SK-N-SH (cell line): Measurements from ENCODE around the gene TDRD9. TPM values are rescaled to one million over a fixed set of nuclear protein-coding genes. Genes with fewer than 3 reads are reported as not detected.

Experiments used
- CTCF ChIA-PET: fragments of 300-600, 350-600 bp; formaldehyde crosslinking; extraction: SDS; loops from one replicate; lab custom pipeline; 2021; lab: Yijun Ruan, JAX
- POLR2A ChIA-PET: fragments of 350-600 bp; sonication (Branson Sonifier 250); formaldehyde crosslinking; extraction: SDS; loops from one replicate; lab custom pipeline; 2020; ENCODE audit warnings: antibody characterized with exemption, inconsistent platforms; lab: Yijun Ruan, JAX
- DNase-seq: peaks from one replicate; pipeline ENCODE4 v3.0.0; 2012
- H2AFZ ChIP-seq: fragments of 200-600 bp; sonication (generic); 2 replicates; pipeline ENCODE4 v1.8.1; 2016; ENCODE audit warnings: antibody characterized with exemption, mild to moderate bottlenecking, low read depth
- H3F3A ChIP-seq: fragments of 200-600 bp; sonication (generic); replicated peaks from 2 replicates; pipeline ENCODE3; 2016; ENCODE audit warnings: antibody characterized with exemption, mild to moderate bottlenecking; ENCODE audit not compliant: insufficient read depth
- H3K27ac ChIP-seq, 2 experiments: fragments of 200-500 bp in 1 of 2; fragments of 200-600 bp in 1 of 2; sonication (Bioruptor generic) in 1 of 2; sonication (generic), shearing (Covaris generic) in 1 of 2; 2 replicates each; pipeline versions ENCODE4 v1.5.1 to v1.6.1; 2014 to 2016; ENCODE audit warnings: low read depth in 2 of 2, inconsistent platforms in 1 of 2, low read length in 1 of 2, mild to moderate bottlenecking in 1 of 2, mixed read lengths in 1 of 2
- H3K27me3 ChIP-seq: fragments of 200-600 bp; sonication (generic), shearing (Covaris generic); 2 replicates; pipeline ENCODE4 v1.6.1; 2016; ENCODE audit warnings: mixed run types; ENCODE audit not compliant: insufficient read depth
- H3K36me3 ChIP-seq, 2 experiments: fragments of 200-500 bp in 1 of 2; fragments of 200-600 bp in 1 of 2; sonication (Bioruptor generic) in 1 of 2; sonication (generic) in 1 of 2; replicated peaks in 1 of 2; 2 replicates each; pipeline versions ENCODE3 to v1.5.1; 2014 to 2016; ENCODE audit warnings: low read length in 1 of 2, mild to moderate bottlenecking in 1 of 2; ENCODE audit not compliant: insufficient read depth in 2 of 2, control insufficient read depth in 1 of 2
- H3K4me1 ChIP-seq, 2 experiments: fragments of 200-500 bp in 1 of 2; fragments of 200-600 bp in 1 of 2; sonication (Bioruptor generic) in 1 of 2; sonication (generic), shearing (Covaris generic) in 1 of 2; 2 replicates each; pipeline versions ENCODE4 v1.5.1 to v1.6.1; 2014 to 2016; ENCODE audit warnings: low read depth in 1 of 2, low read length in 1 of 2, mixed run types in 1 of 2; ENCODE audit not compliant: insufficient read depth in 2 of 2, control insufficient read depth in 1 of 2
- H3K4me2 ChIP-seq: fragments of 200-600 bp; sonication (generic), shearing (Covaris generic); 2 replicates; pipeline ENCODE4 v1.6.1; 2017; ENCODE audit warnings: mixed run types
- H3K4me3 ChIP-seq, 2 experiments: fragments of 200-500 bp in 1 of 2; fragments of 200-600 bp in 1 of 2; sonication (Bioruptor generic) in 1 of 2; sonication (generic), shearing (Covaris generic) in 1 of 2; 2 replicates each; pipeline versions ENCODE4 v1.5.1 to v1.8.1; 2014 to 2016; ENCODE audit warnings: low read depth in 2 of 2, inconsistent platforms in 1 of 2, low read length in 1 of 2, mild to moderate bottlenecking in 1 of 2, mixed read lengths in 1 of 2, moderate library complexity in 1 of 2
- H3K79me2 ChIP-seq: fragments of 200-600 bp; sonication (generic); 2 replicates; pipeline ENCODE4 v1.8.1; 2017; ENCODE audit warnings: mild to moderate bottlenecking; ENCODE audit not compliant: insufficient read depth
- H3K9ac ChIP-seq: fragments of 200-600 bp; sonication (generic); 2 replicates; pipeline ENCODE4 v1.6.1; 2017; ENCODE audit warnings: mixed run types
- H3K9me2 ChIP-seq: fragments of 200-600 bp; sonication (generic); 2 replicates; pipeline ENCODE4 v1.6.1; 2017; ENCODE audit warnings: mixed run types
- H3K9me3 ChIP-seq: fragments of 200-600 bp; sonication (generic); 2 replicates; pipeline ENCODE4 v1.6.1; 2017; ENCODE audit warnings: mixed run types, mild to moderate bottlenecking, moderate library complexity
- H4K20me1 ChIP-seq: fragments of 200-600 bp; sonication (generic); 2 replicates; pipeline ENCODE4 v1.6.1; 2017; ENCODE audit warnings: mild to moderate bottlenecking, mixed run types; ENCODE audit not compliant: insufficient read depth
- CTCF ChIP-seq: fragments of 200-600 bp; sonication (generic); IDR thresholded peaks from 2 replicates; pipeline ENCODE4 v1.6.1; 2017; ENCODE audit warnings: antibody characterized with exemption, mild to moderate bottlenecking, moderate library complexity
- FOXM1 ChIP-seq: IDR thresholded peaks from 2 replicates; pipeline ENCODE4 v1.4.0; 2012; ENCODE audit warnings: low read depth, mild to moderate bottlenecking
- GABPA ChIP-seq: IDR thresholded peaks from 2 replicates; pipeline ENCODE4 v1.4.0; 2012; ENCODE audit warnings: low read depth, mild to moderate bottlenecking
- MAX ChIP-seq: IDR thresholded peaks from 2 replicates; pipeline ENCODE4 v1.4.0; 2012; ENCODE audit warnings: low read depth
- POLR2AphosphoS5 ChIP-seq: IDR thresholded peaks from 2 replicates; pipeline ENCODE4 v1.6.1; 2012; ENCODE audit warnings: low read depth, low read length
- RAD21 ChIP-seq: IDR thresholded peaks from 2 replicates; pipeline ENCODE4 v1.6.1; 2012; ENCODE audit warnings: mild to moderate bottlenecking, low read length
- RCOR1 ChIP-seq: fragments of 150-350 bp; IDR thresholded peaks from 2 replicates; pipeline ENCODE4 v1.6.1; 2017; ENCODE audit warnings: antibody characterized with exemption, low read length
- REST ChIP-seq: IDR thresholded peaks from 2 replicates; pipeline ENCODE4 v1.6.1; 2012; ENCODE audit warnings: mild to moderate bottlenecking, low read depth, low read length, moderate library complexity
- SIN3A ChIP-seq: IDR thresholded peaks from 2 replicates; pipeline ENCODE4 v1.6.1; 2012; ENCODE audit warnings: low read depth, mild to moderate bottlenecking, low read length, moderate library complexity, borderline replicate concordance
- SMC3 ChIP-seq: IDR thresholded peaks from 2 replicates; pipeline ENCODE4 v1.6.1; 2012; ENCODE audit warnings: low read depth, low read length, improper control_type of control experiment
- ZBTB33 ChIP-seq: IDR thresholded peaks from 2 replicates; pipeline ENCODE4 v1.4.0; 2012; ENCODE audit warnings: low read depth, borderline replicate concordance
- WGBS: methylation state at CpG from one replicate; pipeline ENCODE4 v1.1.6; 2017; ENCODE audit warnings: low lambda C conversion rate; 5-methylcytosine and 5-hydroxymethylcytosine counted together
- polyA plus RNA-seq, 3 experiments: library from polyadenylated mRNA; depleted of rRNA; stranded (reverse); fragments of >200 nt; gene quantifications; 2 replicates each; pipeline ENCODE4 v1.2.3, GENCODE V29; 2012

The TDRD9 gene
- polyA plus RNA-seq, 1 of the 3 experiments (the other 2 are of a cell fraction) = not detected

- H3K4me3 ChIP-seq = no peak overlapping the region
- no peaks in the 10 kb centered on the region for H3K9me2 ChIP-seq
- peaks cover 0 to 15% of the 10 kb centered on the region in 2 experiments; a peak in 1 of 4 replicates for H3K4me1 ChIP-seq
- 27% methylated on average over 3 of the region's 3 CpGs for WGBS
- ChIA-PET CTCF (interaction anchor here (0.9 to 1.4 kb wide), 3 partner anchors 12 to 40 kb away, joined by 3 to 7 read pairs (median 4); no protein-coding TSS in a partner anchor), POLR2A (no interaction called here)
- no peaks in the 10 kb centered on the region for H3K36me3 ChIP-seq
- H3K27ac ChIP-seq = no peak overlapping the region
- H3K4me2 ChIP-seq = no peak overlapping the region
- no peaks in the 10 kb centered on the region for H3F3A ChIP-seq
- TF ChIP-seq SMC3 (no peak), SIN3A (no peak), ZBTB33 (no peak), FOXM1 (no peak)
- no peaks in the 10 kb centered on the region for H4K20me1 ChIP-seq
- no peak overlapping the region for H3K9ac ChIP-seq
- H2AFZ ChIP-seq = no peak overlapping the region
- no peak for DNase-seq
- peaks cover 8% of the 10 kb centered on the region; the same call in 1 of the 2 replicates for H3K27me3 ChIP-seq
- no peaks in the 10 kb centered on the region for H3K9me3 ChIP-seq
- no peaks in the 10 kb centered on the region for H3K79me2 ChIP-seq
Observed at GRCh38 chr14:104037903-104038302, 109.6 kb downstream of the TDRD9 start.

- POLR2A ChIA-PET = no interaction called here
- Histone ChIP-seq H3K9me3 (no peaks in the 10 kb centered on the region), H3K9me2 (no peaks in the 10 kb centered on the region), H3F3A (no peaks in the 10 kb centered on the region), H3K36me3 (no peaks in the 10 kb centered on the region), H2AFZ (no peak overlapping the region), H3K27ac (no peak overlapping the region), H3K4me3 (no peak overlapping the region), H3K27me3 (peaks cover 8% of the 10 kb centered on the region; the same call in 1 of the 2 replicates), H3K4me1 (peaks cover 0 to 15% of the 10 kb centered on the region in 2 experiments; a peak in 1 of 4 replicates), H3K4me2 (no peak overlapping the region), H4K20me1 (no peaks in the 10 kb centered on the region), H3K9ac (no peak overlapping the region), H3K79me2 (no peaks in the 10 kb centered on the region)
- TF ChIP-seq RCOR1 = no peak
- no peak for TF ChIP-seq MAX
- TF ChIP-seq ZBTB33 = no peak
- TF ChIP-seq REST = no peak
- TF ChIP-seq RAD21 = no peak
- no peak for TF ChIP-seq GABPA
- TF ChIP-seq CTCF = no peak
- TF ChIP-seq POLR2AphosphoS5 = no peak
- no peak for DNase-seq
- CTCF ChIA-PET = interaction anchor here (1.3 kb wide), 1 partner anchor 38 kb away, joined by 3 read pairs; no protein-coding TSS in a partner anchor
- 33% methylated on average over 5 of the region's 5 CpGs for WGBS
Observed at GRCh38 chr14:104039214-104039613, 111.0 kb downstream of the TDRD9 start.
